NCI-H1930 (cell line): ENCODE results near the gene PDPK1.
"Not testable (repeated sequence)": the region's sequence is repeated elsewhere in the genome, so short reads cannot be mapped to it uniquely, and the experiment has no call there.

Experiments
- DNase-seq, 2 experiments: peaks; one replicate each; lab custom pipeline; 2025; lab: John Stamatoyannopoulos, UW

Gene PDPK1

GRCh38 chr16:2523801-2524231 is 14.0 kb upstream of the PDPK1 start:
- DNase-seq: no peak

GRCh38 chr16:2524339-2524938 is 13.4 kb upstream of the PDPK1 start:
- no peak for DNase-seq

GRCh38 chr16:2526135-2526534 is 11.7 kb upstream of the PDPK1 start:
- no peak for DNase-seq

DNA sequence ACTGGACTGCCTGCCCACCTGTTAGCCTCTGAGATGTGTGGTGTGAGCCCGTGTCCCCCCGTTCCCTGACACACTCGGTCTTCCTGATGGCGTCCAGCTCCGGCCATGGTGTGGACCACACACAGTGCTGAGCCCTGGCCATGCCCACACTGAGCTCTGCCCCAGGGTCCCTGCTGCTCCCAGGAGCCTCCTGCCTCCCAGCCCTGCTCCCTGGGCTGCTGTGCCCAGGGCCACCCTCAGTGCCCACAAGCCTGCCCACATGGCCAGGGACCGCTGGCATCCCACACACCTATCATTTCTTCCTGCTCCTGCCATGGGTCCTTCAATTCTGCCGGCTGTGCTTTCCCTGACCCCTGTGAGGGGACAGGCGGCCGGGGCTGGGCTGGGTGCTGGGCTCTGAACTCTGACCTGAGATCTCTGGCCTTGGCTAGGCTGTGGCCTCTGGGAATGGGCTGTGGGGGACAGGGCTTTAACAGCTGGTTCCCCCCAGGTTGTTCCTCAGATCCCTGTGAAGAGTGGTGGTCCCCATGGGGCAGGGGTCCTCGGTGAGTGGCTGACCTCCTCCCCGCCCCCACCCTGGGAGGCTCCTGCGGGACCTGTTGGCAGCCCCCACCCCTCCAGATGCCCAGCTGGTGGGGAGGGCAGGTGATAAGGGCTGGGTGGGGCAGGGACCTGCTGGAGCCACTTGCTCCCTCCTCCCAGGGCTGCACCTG is 10.6 kb upstream of the PDPK1 start:
- DNase-seq: no peak

DNA sequence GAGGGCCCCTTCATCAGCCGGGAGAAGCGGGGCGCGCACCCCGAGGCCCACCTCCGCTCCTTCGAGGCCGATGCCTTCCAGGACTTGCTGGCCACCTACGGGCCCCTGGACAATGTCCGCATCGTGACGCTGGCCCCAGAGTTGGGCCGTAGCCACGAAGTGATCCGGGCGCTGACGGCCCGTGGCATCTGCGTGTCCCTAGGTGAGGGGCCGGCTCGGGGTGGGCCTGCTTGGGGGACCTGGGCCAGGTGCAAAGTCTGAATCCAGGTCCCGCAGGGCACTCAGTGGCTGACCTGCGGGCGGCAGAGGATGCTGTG is 10.1 kb upstream of the PDPK1 start:
- DNase-seq: no peak

DNA sequence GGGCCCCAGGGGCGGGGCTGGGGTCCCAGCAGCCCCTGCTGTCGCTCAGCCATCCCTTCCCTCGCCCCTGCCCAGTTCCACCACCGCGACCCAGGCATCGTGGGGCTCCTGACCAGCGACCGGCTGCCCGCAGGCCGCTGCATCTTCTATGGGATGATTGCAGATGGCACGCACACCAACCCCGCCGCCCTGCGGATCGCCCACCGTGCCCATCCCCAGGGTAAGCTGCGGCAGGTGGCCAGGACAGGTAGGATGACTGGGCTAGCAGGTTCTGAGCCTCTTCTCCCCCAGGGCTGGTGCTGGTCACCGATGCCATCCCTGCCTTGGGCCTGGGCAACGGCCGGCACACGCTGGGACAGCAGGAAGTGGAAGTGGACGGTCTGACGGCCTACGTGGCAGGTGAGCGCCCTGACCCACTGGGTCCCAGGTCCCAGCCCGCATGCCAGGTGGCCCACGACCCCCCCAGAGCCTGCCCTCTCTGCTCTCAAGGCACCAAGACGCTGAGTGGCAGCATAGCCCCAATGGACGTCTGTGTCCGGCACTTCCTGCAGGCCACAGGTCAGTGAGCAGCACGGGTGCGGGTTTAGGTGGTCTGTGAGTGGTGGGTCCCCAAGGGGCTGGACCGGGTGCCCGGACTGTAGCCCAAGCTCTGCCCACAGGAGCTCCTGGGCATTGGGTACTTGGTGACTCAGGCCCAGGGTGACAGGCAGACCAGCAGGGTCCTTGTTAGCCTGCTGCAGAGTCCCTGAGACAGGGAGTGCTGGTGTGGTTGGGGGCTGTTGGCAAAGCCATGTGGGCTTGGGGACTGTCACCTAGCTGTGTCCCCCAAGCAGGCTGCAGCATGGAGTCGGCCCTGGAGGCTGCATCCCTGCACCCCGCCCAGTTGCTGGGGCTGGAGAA is 9.4 kb upstream of the PDPK1 start:
- DNase-seq: no peak

DNA sequence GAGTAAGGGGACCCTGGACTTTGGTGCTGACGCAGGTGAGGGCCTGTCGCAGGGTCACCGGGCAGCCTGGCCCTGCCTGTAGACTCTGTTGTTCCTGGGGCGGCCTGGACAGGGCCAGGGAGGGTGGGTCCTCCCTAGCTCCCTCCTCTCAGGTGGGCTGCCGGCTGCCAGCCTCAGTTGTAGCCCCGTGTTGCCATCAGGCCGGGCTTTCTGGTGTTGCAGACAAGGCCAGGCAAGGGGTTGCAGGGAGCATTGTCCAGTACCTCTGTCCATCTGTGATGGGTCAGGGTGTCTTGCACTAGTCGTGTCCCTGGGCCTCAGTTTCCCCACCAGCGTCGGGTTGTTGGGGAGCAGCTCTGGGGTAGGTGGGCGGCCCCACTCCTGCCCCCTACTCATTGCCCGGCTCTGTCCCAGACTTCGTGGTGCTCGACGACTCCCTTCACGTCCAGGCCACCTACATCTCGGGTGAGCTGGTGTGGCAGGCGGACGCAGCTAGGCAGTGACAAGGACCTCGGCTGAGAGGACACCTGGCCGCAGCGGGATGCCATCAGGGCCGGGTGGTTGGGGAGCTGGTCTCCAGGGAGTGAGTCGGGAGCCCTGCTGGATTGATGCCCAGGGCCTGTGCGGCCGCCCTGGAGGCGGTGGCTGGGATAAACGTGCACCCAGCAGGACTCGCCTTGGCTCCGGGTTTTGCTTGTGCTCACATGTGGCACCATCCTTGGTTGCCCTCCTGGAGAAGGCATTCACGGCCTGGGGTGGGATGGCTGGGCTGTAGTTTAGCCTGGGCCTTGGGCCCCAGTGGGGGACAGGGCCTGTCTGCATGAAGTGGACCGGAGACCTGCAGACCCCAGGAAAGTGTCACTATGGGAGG is 8.5 kb upstream of the PDPK1 start:
- no peak for DNase-seq

- no peak for DNase-seq
Measured at GRCh38 chr16:2529961-2530628, 7.7 kb upstream of the PDPK1 start.

GRCh38 chr16:2530629-2531318 is 7.0 kb upstream of the PDPK1 start:
- no peak for DNase-seq

DNA sequence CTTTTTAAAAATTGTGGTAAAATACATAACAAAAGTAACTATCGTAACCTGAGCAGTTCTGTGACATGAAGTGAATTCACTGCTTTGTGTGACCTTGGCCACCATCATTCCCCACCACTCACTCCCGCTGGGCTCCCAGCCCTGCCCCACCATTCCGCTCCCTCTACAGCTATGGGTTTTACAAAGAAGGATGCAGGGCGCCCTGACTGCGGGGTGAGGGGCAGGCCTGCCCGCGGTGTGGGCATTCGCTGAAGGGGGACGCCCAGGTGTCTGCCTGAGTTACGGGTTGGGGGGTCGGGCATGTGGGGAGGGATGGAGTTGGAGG is 6.5 kb upstream of the PDPK1 start, which contains the start of gene CEMP1:
TSS of gene CEMP1 (minus strand) at position 38 of the 325 bp plus-strand sequence. CDS start 335 bp downstream, outside the sequence.
- no peak for DNase-seq

- peak; percentile 95 to 99 for DNase-seq
Measured at GRCh38 chr16:2531696-2532493, 5.9 kb upstream of the PDPK1 start.

- DNase-seq: peak; percentile 38 to 47
Measured at GRCh38 chr16:2532494-2533141, 5.2 kb upstream of the PDPK1 start.

- not testable (repeated sequence) for DNase-seq
Measured at GRCh38 chr16:2533142-2533755, 4.6 kb upstream of the PDPK1 start.

DNA sequence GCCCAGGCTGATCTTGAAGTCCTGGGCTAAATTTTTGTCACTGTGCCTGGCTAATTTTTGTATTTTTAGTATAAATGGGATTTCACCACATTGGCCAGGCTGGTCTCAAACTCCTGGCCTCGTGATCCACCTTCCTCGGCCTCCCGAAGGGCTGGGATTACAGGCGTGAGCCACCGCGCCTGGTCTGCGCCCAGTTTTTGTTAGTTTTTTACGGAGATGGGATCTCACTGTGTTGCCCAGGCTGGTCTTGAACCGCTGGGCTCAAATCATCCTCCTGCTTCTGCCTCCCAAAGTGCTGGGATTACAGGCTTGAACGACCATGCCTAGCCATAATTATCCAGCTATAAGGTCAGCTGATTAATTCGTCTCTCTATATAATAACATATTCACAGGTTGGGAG is 3.9 kb upstream of the PDPK1 start:
- DNase-seq: no peak

- not testable (repeated sequence) for DNase-seq
Measured at GRCh38 chr16:2534335-2534734, 3.5 kb upstream of the PDPK1 start.

GRCh38 chr16:2535625-2536013 is 2.2 kb upstream of the PDPK1 start:
- no peak for DNase-seq

DNA sequence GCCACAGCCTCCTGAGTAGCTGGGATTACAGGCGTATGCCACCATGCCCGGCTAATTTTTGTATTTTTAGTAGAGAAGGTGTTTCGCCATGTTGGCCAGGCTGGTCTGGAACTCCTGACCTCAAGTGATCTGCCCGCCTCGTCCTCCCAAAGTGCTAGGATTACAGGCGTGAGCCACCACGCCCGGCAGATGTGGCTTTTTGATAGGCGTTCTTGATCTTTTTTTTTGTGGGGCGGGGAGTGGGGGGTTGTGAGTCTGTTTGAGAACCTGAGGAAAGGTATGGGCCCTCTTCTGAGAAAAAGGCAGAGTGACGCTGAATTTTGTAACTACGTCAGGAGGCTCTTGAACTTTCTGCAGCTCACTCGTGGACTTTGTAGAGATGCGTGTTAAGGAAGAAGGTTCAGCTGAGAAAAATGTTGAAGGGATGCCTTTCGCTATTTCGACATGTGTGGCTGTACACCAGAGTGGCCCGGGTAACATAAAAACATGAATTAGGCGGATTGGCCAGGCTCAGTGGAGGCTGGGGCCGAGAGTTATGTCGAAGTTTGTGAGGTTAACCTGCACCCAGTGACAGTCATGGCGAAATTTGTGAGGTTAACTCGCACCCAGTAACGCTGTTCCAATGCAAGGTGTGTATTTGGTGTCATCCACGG is 1.5 kb downstream of the PDPK1 start:
- not testable (repeated sequence) for DNase-seq

DNA sequence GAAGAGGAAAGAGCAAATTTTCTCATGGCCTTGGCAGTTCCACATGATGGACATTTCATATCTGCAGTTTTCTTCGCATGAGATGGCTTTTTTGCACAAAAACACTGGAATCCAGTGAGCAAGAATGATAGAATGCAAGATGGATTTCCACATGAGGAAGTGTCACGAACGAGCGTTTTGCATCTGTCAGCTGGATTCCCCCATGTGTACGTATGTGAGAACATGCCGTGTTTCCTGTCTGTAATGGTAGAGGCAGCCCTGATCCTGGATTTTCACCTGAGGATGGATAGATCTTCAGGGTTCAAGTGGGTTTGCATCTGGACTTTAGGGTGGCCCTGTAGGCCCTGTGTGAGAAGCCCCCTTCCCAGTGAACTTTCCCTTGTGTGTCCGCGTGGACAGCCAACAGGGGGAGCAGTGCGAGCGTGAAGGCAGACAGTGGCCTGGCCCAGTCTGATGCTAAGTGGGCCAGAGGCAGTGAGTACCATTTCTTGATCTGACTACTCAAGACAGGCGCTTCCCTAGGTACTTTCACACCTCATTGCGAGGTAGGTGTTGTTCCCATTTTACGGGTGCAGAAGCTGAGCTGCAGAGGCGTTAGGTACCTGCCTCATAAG is 2.1 kb downstream of the PDPK1 start:
- DNase-seq: not testable (repeated sequence)
